ENCODE data around the gene THAP8. TPM values are rescaled to one million over a fixed set of nuclear protein-coding genes. Genes with fewer than 3 reads are reported as not detected.

THAP8 gene
- total RNA-seq, 1 experiment from 2014 or later: 0.95 TPM

DNA sequence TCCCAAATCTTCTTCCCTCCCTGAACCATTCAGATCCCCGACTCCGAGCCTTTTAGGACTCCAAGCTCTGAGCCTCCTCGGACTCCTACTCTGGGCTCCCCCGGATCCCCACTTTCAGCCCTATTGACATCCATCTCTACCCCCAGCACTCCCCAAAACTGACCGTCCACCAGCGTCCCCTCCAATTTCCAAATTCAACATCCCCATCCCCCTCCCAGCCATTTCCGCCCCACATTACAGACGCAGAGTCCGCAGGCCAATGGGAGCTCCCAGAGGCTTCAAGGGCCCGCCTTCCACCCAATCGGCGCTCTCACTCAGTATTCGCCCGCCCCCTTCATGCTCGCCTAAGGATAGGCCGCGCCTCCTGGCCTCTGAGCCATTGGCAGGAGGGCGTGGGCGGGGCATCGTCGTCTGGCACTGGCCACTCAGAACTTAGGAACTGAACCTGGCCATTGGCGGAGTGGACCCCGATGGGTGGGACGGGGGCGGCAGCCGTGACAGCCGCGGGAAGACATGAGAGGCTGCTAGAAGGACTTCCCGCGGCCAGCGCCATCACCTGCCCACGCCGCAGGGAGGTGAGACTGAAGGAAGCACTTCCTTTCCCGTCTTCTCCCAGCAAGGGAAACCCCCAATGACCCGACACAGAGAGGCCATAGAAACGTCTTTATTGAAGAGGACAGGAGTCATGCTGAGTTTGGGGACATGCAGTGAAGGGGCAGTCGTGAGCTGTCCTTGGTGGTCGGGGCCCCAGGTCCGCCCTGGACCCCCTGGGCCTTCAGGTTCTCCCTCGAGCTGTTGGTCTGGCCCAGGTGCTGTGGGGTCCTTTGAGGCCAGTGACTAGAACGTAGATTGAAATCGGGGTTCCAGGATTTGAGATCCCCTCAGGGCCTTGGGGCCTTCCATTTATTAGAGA lies 39.8 kb downstream of the THAP8 start, which contains the start of gene ALKBH6:
ALKBH6 (minus strand) TSS at position 202 of the 913 bp plus-strand sequence. CDS start 816 bp downstream, outside the sequence.
- no peaks in the 10 kb centered on the region for H3K9me2 ChIP-seq (replicated peaks; ENCODE audit: low read length)
- H3K27me3 ChIP-seq (ENCODE audit: low read length): no peaks in the 10 kb centered on the region
- H3K9ac ChIP-seq (ENCODE audit: low read length): peak within 1 kb of the TSS; percentile 87
- no peaks in the 10 kb centered on the region for H3K36me3 ChIP-seq (ENCODE audit: low read depth, low read length)
- H3K27ac ChIP-seq (ENCODE audit: low read length): no peak within 1 kb of the TSS
- TF ChIP-seq EZH2 (IDR thresholded peaks at IDR 0.05; ENCODE audit: low read length, unreplicated experiment): no peak
- H3K4me2 ChIP-seq (ENCODE audit: low read length): peak within 1 kb of the TSS; percentile 99
- H3K79me2 ChIP-seq (ENCODE audit: low read length): peaks cover 25% of the 10 kb centered on the region
- no peaks in the 10 kb centered on the region for H3F3A ChIP-seq (ENCODE audit: low read length, unreplicated experiment)
- H3K4me3 ChIP-seq (ENCODE audit: low read length): peak within 1 kb of the TSS; percentile 96
- ChIA-PET POLR2A (ENCODE audit: unreplicated experiment) (interaction anchor here (0.6 kb wide), 1 partner anchor 111 kb away, joined by 3 read pairs; no protein-coding TSS in a partner anchor), CTCF (interaction anchor here (0.6 to 1.0 kb wide), 2 partner anchors 42 to 571 kb away, joined by 3 to 7 read pairs; no protein-coding TSS in a partner anchor)
- intact Hi-C loops (cut with micrococcal nuclease): loop anchor here (5.0 kb wide), 1 partner anchor 38 kb away; the partner anchor contains the start of genes THAP8 and WDR62
- peak within 1 kb of the TSS; percentile 98 for H2AFZ ChIP-seq (ENCODE audit: low read length)
- H4K20me1 ChIP-seq (ENCODE audit: low read length): no peaks in the 10 kb centered on the region
- no peaks in the 10 kb centered on the region for H3K9me3 ChIP-seq (ENCODE audit: low read length)
- TSS peak; percentile 86 for BruUV-seq (replicated peaks)
- H3K4me1 ChIP-seq (ENCODE audit: insufficient read depth, low read length): peaks cover 11% of the 10 kb centered on the region
- ATAC-seq: peak; percentile 98
- peak; percentile 98 for DNase-seq

DNA sequence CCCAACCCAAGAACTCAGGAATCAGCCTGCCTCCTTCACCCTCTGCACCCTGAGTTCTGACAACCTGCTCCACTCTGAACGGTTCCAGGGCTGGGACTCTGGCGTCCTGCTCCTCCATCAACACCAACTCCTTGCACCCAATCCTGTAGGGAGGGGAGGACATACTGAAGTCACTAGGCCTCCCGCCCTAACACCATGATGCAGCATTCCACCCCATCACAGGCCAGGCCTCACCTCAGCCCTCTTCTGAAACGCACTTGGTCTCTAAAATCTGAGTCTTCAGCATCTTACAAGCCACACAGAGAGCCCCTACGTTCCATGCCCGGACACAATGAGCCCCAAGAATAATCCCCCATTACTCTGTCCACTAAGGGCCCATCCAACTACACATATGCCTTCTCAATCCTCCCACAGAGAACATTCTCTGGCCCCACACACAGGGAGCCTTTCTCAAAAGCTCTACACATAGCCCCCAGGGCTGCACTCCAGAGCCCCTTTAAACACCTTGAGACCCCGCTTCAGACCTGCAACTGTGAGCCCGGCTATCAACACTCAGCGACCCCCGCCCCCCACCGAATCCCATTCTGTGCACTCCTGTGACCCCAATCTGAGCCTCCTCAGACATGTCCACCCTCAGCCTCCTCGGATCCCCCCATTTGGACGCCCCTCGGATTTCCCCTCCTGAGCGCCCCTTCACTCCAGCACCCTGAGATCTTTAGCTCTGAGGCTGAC lies 40.6 kb downstream of the THAP8 start:
- H3K9me2 ChIP-seq (replicated peaks; ENCODE audit: low read length): no peaks in the 10 kb centered on the region
- no peaks in the 10 kb centered on the region for H3K9me3 ChIP-seq (ENCODE audit: low read length)
- TF ChIP-seq EZH2 (IDR thresholded peaks at IDR 0.05; ENCODE audit: low read length, unreplicated experiment) (no peak), EZH2phosphoT487 (IDR thresholded peaks at IDR 0.05; ENCODE audit: borderline replicate concordance, low read length) (no peak)
- TF ChIP-seq, protein P1, sequence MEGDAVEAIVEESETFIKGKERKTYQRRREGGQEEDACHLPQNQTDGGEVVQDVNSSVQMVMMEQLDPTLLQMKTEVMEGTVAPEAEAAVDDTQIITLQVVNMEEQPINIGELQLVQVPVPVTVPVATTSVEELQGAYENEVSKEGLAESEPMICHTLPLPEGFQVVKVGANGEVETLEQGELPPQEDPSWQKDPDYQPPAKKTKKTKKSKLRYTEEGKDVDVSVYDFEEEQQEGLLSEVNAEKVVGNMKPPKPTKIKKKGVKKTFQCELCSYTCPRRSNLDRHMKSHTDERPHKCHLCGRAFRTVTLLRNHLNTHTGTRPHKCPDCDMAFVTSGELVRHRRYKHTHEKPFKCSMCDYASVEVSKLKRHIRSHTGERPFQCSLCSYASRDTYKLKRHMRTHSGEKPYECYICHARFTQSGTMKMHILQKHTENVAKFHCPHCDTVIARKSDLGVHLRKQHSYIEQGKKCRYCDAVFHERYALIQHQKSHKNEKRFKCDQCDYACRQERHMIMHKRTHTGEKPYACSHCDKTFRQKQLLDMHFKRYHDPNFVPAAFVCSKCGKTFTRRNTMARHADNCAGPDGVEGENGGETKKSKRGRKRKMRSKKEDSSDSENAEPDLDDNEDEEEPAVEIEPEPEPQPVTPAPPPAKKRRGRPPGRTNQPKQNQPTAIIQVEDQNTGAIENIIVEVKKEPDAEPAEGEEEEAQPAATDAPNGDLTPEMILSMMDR (conservative IDR thresholded peaks at IDR 0.05; ENCODE audit: low read depth, low read length): no peak
- POLR2A ChIA-PET (ENCODE audit: unreplicated experiment): interaction anchor here (0.6 kb wide), 1 partner anchor 112 kb away, joined by 3 read pairs; no protein-coding TSS in a partner anchor
- H3K27me3 ChIP-seq (ENCODE audit: low read length): no peaks in the 10 kb centered on the region
- H4K20me1 ChIP-seq (ENCODE audit: low read length): no peaks in the 10 kb centered on the region
- peak overlapping the region; percentile 98 for H2AFZ ChIP-seq (ENCODE audit: low read length)
- ATAC-seq (no peak), DNase-seq (no peak)
- peak overlapping the region; percentile 99 for H3K4me2 ChIP-seq (ENCODE audit: low read length)
- H3K9ac ChIP-seq (ENCODE audit: low read length): peak overlapping the region; percentile 87
- no TSS peak for BruUV-seq (replicated peaks)
- H3K4me1 ChIP-seq (ENCODE audit: insufficient read depth, low read length): peaks cover 16% of the 10 kb centered on the region
- intact Hi-C loops (cut with micrococcal nuclease): loop anchor here (5.0 kb wide), 1 partner anchor 39 kb away; the partner anchor contains the start of genes THAP8 and WDR62
- no peaks in the 10 kb centered on the region for H3F3A ChIP-seq (ENCODE audit: low read length, unreplicated experiment)
- H3K27ac ChIP-seq (ENCODE audit: low read length): no peak overlapping the region
- peaks cover 25% of the 10 kb centered on the region for H3K79me2 ChIP-seq (ENCODE audit: low read length)
- no peaks in the 10 kb centered on the region for H3K36me3 ChIP-seq (ENCODE audit: low read depth, low read length)
- peak overlapping the region; percentile 96 for H3K4me3 ChIP-seq (ENCODE audit: low read length)
- CTCF ChIA-PET: interaction anchor here (1.0 kb wide), 1 partner anchor 43 kb away, joined by 3 read pairs; no protein-coding TSS in a partner anchor

DNA sequence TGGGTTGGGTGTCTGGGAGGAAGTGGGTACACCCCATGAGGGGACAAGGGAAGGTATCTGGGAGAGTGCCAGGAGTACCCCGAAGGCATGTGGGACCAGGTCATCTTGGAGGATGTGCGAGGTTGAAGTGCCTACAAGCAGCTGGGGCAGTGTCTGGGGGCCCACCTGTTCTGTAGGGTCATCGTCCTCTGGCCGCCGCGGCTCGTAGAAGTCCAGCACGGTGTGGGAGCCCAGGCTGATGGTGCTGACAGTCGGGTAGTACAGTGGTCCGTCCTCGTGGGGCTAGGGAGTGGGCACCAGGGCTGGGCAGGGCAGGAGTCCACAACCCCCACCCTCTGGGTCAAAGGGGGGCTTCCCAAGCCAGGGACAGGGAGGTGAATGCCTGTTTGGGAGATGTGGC lies 43.7 kb downstream of the THAP8 start:
- Histone ChIP-seq H3F3A (ENCODE audit: low read length, unreplicated experiment) (no peaks in the 10 kb centered on the region), H3K4me2 (ENCODE audit: low read length) (no peak overlapping the region), H3K27me3 (ENCODE audit: low read length) (no peaks in the 10 kb centered on the region), H4K20me1 (ENCODE audit: low read length) (no peaks in the 10 kb centered on the region), H2AFZ (ENCODE audit: low read length) (no peak overlapping the region), H3K4me1 (ENCODE audit: insufficient read depth, low read length) (peaks cover 16% of the 10 kb centered on the region), H3K9ac (ENCODE audit: low read length) (no peak overlapping the region), H3K79me2 (ENCODE audit: low read length) (peaks cover 20% of the 10 kb centered on the region), H3K36me3 (ENCODE audit: low read depth, low read length) (no peaks in the 10 kb centered on the region), H3K9me3 (ENCODE audit: low read length) (no peaks in the 10 kb centered on the region), H3K9me2 (replicated peaks; ENCODE audit: low read length) (no peaks in the 10 kb centered on the region), H3K4me3 (ENCODE audit: low read length) (no peak overlapping the region), H3K27ac (ENCODE audit: low read length) (no peak overlapping the region)
- intact Hi-C loops (cut with micrococcal nuclease): loop anchor here (5.0 kb wide), 1 partner anchor 42 kb away; the partner anchor contains the start of genes THAP8 and WDR62
- ChIA-PET POLR2A (ENCODE audit: unreplicated experiment) (no interaction called here), CTCF (no interaction called here)
- no peak for DNase-seq
- TF ChIP-seq, protein P1 (conservative IDR thresholded peaks at IDR 0.05; ENCODE audit: low read depth, low read length): no peak
- TF ChIP-seq EZH2phosphoT487 (IDR thresholded peaks at IDR 0.05; ENCODE audit: borderline replicate concordance, low read length): no peak
- TF ChIP-seq EZH2 (IDR thresholded peaks at IDR 0.05; ENCODE audit: low read length, unreplicated experiment): no peak
- ATAC-seq: no peak
- BruUV-seq (replicated peaks): no TSS peak

All from PC-3 (cell line).